Measurements from ENCODE around the gene EDC3. TPM values are rescaled to one million over a fixed set of nuclear protein-coding genes. Genes with fewer than 3 reads are reported as not detected.

EDC3 gene
- total and polyA plus RNA-seq, 7 donors: 11.6 to 22.0 (median 16.8) TPM

DNA sequence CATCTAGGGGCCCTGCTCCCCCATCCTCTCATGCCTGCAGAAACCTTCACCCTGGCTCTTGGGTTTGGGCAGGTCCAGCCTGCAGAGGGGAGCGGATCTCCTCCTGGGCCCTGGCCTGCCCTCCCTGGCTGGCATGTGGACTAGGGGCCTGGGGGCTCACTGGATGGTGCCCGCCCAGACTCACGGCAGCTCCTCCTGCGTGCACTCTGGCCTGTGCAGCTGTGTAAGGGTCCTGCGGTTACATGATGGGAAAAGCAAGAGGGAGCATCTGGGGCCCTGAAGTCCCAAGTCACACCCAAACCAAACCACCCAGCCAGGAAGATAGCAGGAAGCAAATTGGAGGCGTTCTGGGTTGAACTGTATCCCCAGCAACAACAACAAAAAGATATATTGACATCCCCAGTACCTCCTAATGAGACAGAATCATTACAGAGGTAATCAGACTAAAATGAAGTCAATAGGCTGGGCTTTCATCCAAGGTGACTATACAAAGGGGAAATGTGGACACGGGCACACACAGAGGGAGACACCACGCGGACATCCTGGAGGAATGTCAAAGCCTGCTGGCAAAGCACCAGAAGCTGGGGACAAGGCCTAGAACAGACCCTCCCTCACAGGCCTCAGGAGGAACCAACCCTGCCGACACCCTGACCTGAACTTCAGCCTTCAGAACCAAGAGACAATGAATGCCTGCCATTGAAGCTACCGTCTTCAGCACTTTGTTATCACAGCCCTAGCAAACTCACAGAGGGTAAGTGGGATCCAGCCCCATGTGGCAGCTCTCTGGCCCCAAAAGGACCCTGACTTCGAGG, 90.6 kb downstream of the EDC3 start:
- intact Hi-C loops (cut with DNase I): no loop called here
- WGBS, 2 donors: 66 to 85% methylated on average over 12 of the region's 12 CpGs

DNA sequence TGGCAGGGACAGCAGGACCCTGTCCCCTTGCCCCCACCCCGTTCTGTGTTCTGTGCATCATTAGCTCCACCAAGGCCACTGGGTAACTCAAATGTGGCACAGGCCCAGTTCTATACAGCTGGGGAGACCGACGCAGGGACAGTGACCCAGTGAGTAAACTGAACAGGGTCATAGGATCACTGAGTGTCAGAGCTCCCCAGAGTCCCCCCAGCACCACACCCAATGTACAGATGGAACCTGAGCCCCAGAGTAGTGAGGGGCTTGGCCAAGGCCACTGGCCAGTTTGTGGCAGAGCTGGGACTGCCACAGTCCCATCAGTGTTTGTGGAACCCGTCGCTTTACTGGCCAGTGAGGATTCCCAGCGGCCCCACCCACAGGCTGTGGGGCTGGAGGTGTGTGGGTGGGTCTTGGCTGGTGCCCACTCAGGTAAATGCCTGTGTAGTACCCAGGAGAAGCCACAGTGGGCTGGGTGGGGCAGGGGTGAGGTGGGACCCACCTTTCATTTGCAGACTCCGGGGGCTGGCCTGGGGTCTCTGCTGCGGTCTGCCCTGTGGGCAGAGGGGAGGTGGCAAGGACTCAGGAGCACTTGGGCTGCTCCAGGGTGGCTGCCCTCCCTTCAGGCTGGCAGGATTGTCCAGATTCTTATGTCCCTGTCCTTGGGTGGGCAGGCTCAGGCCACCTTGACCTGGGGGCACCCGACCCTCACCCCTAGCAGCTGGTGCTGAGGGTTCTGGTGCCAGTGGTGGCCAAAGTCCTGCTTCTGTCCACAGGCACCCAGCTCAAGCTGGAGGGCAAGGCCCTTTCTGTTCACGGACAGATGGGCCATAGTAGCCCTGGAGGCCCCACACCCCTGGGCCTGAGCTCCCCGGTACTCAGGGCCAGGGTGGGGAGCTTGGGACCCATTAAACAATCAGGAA, 91.8 kb downstream of the EDC3 start:
- Histone ChIP-seq H3K27ac (no peak overlapping the region), H3K4me1 (peaks cover 0 to 15% (median 15%) of the 10 kb centered on the region in 4 donors), H3K9me3 (no peaks in the 10 kb centered on the region), H3K36me3 (no peaks in the 10 kb centered on the region), H3K27me3 (no peaks in the 10 kb centered on the region), H3K4me3 (no peak overlapping the region)
- no peak for DNase-seq
- 69 to 82% methylated on average over 11 of the region's 11 CpGs for WGBS, 2 donors
- TF ChIP-seq POLR2A (IDR thresholded peaks at IDR 0.05): no peak
- no peak for TF ChIP-seq EP300 (IDR thresholded peaks at IDR 0.05)
- TF ChIP-seq, protein P1, sequence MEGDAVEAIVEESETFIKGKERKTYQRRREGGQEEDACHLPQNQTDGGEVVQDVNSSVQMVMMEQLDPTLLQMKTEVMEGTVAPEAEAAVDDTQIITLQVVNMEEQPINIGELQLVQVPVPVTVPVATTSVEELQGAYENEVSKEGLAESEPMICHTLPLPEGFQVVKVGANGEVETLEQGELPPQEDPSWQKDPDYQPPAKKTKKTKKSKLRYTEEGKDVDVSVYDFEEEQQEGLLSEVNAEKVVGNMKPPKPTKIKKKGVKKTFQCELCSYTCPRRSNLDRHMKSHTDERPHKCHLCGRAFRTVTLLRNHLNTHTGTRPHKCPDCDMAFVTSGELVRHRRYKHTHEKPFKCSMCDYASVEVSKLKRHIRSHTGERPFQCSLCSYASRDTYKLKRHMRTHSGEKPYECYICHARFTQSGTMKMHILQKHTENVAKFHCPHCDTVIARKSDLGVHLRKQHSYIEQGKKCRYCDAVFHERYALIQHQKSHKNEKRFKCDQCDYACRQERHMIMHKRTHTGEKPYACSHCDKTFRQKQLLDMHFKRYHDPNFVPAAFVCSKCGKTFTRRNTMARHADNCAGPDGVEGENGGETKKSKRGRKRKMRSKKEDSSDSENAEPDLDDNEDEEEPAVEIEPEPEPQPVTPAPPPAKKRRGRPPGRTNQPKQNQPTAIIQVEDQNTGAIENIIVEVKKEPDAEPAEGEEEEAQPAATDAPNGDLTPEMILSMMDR (IDR thresholded peaks at IDR 0.05): no peak
- TF ChIP-seq POLR2AphosphoS5 (IDR thresholded peaks at IDR 0.05): no peak
- intact Hi-C loops (cut with DNase I): no loop called here

More for the DNA sequence above, 90.6 kb downstream of the EDC3 start:
- no peak for DNase-seq
- TF ChIP-seq EP300 (IDR thresholded peaks at IDR 0.05): no peak
- TF ChIP-seq, protein P1 (IDR thresholded peaks at IDR 0.05): no peak
- no peak for TF ChIP-seq POLR2A (IDR thresholded peaks at IDR 0.05)
- no peak for TF ChIP-seq POLR2AphosphoS5 (IDR thresholded peaks at IDR 0.05)
- no peak overlapping the region for H3K4me3 ChIP-seq
- H3K36me3 ChIP-seq: no peaks in the 10 kb centered on the region
- H3K9me3 ChIP-seq: no peaks in the 10 kb centered on the region
- peaks cover 0 to 6% (median 4%) of the 10 kb centered on the region in 4 donors for H3K4me1 ChIP-seq
- no peak overlapping the region for H3K27ac ChIP-seq
- no peaks in the 10 kb centered on the region for H3K27me3 ChIP-seq

DNA sequence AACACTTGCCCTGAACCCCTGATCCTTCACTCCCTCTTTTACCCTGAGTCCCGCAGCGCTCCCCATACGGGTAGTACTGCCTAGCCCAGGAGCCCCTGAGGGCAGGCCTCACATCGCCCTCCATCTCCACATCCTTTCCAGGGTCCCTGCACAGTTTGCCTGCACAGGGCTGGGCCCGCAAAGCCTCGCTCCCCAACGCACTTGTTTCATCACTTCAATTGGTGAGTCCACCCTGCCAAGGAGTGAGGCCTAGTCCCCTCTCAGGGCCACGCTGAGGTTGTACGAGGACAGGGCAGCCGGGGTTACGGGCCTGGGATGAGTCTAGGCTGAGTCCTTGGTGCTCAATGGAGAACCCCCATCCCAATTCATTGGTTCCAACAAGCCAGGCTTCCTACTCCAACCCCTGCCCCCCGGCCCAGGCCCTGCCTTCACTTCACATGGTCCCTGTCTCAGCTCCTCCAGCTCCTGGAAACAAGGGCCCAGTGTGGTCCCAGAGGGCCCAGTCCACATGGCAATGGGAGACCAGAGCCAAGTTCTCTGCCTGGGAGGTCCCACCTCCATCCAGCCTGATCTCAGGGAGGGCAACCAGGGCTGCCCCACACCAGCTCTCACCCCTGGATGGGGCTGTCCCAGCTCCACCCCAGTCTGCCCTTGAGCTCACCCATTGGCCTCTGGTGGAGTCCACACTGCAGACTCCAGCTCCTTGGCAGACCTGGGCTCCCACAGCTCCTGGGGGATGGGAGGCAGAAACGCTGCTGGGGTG, 92.6 kb downstream of the EDC3 start:
- no peak overlapping the region for H3K27ac ChIP-seq
- no peaks in the 10 kb centered on the region for H3K36me3 ChIP-seq
- peaks cover 0 to 20% (median 17%) of the 10 kb centered on the region in 4 donors for H3K4me1 ChIP-seq
- 90 to 92% methylated on average over 13 of the region's 13 CpGs for WGBS, 2 donors
- H3K27me3 ChIP-seq: no peaks in the 10 kb centered on the region
- H3K4me3 ChIP-seq: no peak overlapping the region
- no peaks in the 10 kb centered on the region for H3K9me3 ChIP-seq
- TF ChIP-seq POLR2AphosphoS5 (IDR thresholded peaks at IDR 0.05): no peak
- TF ChIP-seq, protein P1 (IDR thresholded peaks at IDR 0.05): no peak
- TF ChIP-seq POLR2A (IDR thresholded peaks at IDR 0.05): no peak
- TF ChIP-seq EP300 (IDR thresholded peaks at IDR 0.05): no peak
- intact Hi-C loops (cut with DNase I): no loop called here
- no peak for DNase-seq

GRCh38 chr15:74599156-74599555, 96.7 kb downstream of the EDC3 start:
- H3K36me3 ChIP-seq: peaks cover 0 to 12% (median 0%) of the 10 kb centered on the region in 4 donors
- intact Hi-C loops (cut with DNase I): loop anchor here (2.0 kb wide), 1 partner anchor 58 kb away; the partner anchor contains the start of gene ARID3B
- DNase-seq: no peak
- H3K4me1 ChIP-seq: peaks cover 0 to 24% (median 22%) of the 10 kb centered on the region in 4 donors
- no peaks in the 10 kb centered on the region for H3K27me3 ChIP-seq
- H3K27ac ChIP-seq: peak overlapping the region; percentile 85 to 93 (median 88)
- TF ChIP-seq EP300 (IDR thresholded peaks at IDR 0.05) (no peak), POLR2AphosphoS5 (IDR thresholded peaks at IDR 0.05) (no peak), POLR2A (IDR thresholded peaks at IDR 0.05) (no peak)
- TF ChIP-seq, protein P1 (IDR thresholded peaks at IDR 0.05): no peak
- peak overlapping the region; percentile 47 to 68 (median 60) for H3K4me3 ChIP-seq
- WGBS, 2 donors: 61 to 77% methylated on average over 15 of the region's 15 CpGs
- no peaks in the 10 kb centered on the region for H3K9me3 ChIP-seq

All from sigmoid colon (tissue), 7 donors.